Esophagus mucosa (tissue), 1 donor: ENCODE data around the gene CAMK1D. TPM values are rescaled to one million over a fixed set of nuclear protein-coding genes. Genes with fewer than 3 reads are reported as not detected.

Experiments
- ATAC-seq: fragments of 200-7000 bp; cut with Tn5 transposase; one replicate; pipeline ENCODE4 v1.9.1; 2020
- total RNA-seq: library from RNA; stranded (reverse); gene quantifications from one replicate; pipeline ENCODE4 v1.2.4, GENCODE V29; 2023
- donor health status: DM: yes; HTN: yes; CAD: no.

Gene CAMK1D
- total RNA-seq, 1 donor from 2014 or later, result 10.7 TPM

- ATAC-seq, result no peak
Measured at GRCh38 chr10:12774204-12774894, 425.0 kb downstream of the CAMK1D start.

DNA sequence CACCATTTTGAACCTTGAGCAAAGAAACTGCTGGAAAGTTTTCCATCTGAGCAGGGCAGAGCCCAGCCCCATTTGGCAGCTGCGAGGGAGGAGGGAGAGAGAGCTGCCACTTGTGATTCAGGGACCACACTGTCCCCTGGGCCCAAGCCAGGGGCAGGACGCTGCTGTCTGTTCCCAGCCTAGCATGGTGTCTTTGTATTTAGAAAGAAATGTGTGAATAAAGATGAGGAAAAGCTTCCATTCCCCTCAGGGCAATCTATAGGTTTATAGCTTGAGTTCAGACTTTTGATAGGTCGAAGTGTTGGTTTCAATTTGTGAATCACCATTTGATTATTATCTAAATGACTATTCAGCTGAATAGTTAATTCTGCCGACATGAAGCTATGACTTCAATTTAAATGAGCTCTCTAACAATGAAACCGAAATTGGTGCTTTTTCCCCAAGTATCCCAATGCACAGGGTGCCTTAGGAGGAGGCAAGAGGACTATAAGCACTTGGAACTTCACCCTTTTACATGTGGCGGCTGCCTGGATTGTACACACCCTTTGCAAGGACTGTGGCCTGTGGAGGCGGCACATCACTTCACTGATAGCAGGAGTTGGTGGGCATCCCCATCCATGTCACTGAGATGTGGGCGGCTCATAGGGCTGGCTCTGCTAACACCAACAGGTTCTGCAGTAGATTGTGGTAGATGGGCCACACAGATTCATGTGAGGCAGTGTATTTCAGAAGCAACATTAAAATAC, 428.7 kb downstream of the CAMK1D start:
- no peak for ATAC-seq

GRCh38 chr10:12780634-12781601, 431.6 kb downstream of the CAMK1D start:
- no peak for ATAC-seq

GRCh38 chr10:12781976-12782375, 432.6 kb downstream of the CAMK1D start:
- ATAC-seq, result no peak

DNA sequence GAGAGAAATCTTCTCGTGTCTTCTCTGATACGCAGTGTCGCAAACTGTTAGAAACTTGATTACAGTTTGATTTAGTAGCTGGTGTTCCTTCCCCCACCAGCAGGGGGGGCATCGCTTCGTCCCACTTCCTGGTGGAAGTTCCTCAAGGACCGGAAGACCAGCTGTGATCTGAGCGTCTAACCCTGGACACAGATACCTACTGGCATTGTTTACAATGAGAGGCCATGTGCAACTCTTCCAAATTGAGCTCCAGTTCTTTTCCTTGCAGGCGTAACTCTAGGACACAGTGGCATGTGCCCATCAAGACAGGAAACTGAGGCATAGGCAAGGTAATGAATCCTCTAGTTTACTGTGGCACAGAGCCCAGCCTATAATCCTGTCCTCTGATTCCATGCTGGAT, 433.2 kb downstream of the CAMK1D start:
- no peak for ATAC-seq

- peak; percentile 27 for ATAC-seq
Measured at GRCh38 chr10:12783293-12783692, 433.9 kb downstream of the CAMK1D start.

DNA sequence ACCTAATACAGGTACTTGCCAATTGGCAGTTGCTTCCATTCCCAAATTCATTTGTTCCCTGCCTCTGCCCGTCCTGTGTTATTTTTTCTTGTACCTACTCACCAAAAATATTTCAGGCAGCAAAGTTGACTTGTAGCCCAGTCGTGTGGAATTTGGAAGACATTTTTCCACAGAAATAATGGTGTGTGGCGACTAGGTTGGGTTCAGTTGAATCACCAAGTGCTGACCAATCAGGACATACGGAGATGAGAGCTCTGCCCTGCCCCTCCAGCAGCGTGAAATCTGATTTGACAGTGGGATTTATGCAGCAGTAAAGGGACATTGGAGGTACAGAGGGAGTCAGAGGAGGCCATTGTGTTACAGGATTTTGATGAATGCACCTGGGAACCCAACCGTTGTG, 435.3 kb downstream of the CAMK1D start:
- no peak for ATAC-seq

GRCh38 chr10:12785415-12785831, 436.1 kb downstream of the CAMK1D start:
- ATAC-seq, result peak; percentile 79

DNA sequence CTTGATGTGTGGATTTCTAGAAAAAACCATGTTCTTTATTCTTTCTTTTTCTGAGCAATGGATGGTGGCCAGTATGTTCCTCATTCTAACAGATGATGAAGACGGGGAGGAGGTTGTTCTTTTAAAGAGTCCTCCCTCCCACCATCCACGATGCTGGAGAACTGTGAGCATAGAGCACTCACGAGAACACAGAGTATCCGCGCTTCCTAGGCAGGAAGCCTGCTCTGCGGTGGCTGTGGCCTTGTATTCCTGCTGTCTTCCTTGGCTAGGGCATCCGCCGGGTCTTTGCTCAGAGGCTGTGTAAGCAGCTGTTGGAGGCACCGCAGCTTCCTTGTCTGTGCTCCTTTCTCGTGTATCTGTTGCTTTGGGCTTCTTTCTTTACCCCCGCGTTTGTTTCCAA, 437.9 kb downstream of the CAMK1D start:
- ATAC-seq, result no peak

- no peak for ATAC-seq
Measured at GRCh38 chr10:12788277-12788676, 438.9 kb downstream of the CAMK1D start.

- ATAC-seq, result no peak
Measured at GRCh38 chr10:12790270-12790669, 440.9 kb downstream of the CAMK1D start.

GRCh38 chr10:12791728-12792127, 442.4 kb downstream of the CAMK1D start:
- ATAC-seq, result no peak

- ATAC-seq, result no peak
Measured at GRCh38 chr10:12792889-12793556, 443.7 kb downstream of the CAMK1D start.

- no peak for ATAC-seq
Measured at GRCh38 chr10:12795315-12796110, 446.2 kb downstream of the CAMK1D start.

DNA sequence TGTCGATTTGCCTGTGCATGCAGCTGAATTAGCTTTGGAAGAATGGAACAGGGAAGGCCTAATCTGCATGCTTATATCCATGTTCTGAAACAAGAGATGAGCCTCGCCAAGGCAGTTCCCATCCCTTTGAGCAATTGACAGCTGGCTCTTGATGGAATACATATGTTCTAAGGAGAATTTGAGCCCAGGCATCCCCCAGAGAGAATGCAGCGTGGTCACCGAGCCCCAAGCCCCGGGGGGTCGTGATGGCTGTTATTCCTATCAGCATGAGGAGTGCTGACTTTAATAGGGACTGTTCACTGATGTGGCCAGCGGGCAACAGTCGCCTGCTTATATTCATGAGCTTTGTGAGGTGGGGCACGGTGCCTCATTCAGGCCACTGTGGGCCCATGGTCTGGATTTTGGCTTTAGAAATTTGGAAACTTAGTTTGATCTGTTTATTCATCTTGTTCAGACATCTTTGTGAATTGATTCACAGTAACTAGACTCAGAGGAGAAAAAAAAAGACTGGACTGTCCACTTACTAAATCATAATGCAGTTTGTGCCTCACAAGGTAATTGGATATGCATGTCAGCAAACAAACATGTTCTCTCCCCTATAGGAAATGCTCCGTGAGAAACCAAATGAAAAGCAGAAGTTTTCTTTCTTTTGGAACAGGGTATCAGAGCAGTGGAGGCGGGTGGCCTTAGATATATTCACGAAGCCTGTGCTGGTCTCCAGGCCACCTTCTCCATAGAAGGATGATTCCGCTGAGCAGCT, 447.2 kb downstream of the CAMK1D start:
- ATAC-seq, result no peak

- ATAC-seq, result no peak
Measured at GRCh38 chr10:12797471-12798262, 448.3 kb downstream of the CAMK1D start.

DNA sequence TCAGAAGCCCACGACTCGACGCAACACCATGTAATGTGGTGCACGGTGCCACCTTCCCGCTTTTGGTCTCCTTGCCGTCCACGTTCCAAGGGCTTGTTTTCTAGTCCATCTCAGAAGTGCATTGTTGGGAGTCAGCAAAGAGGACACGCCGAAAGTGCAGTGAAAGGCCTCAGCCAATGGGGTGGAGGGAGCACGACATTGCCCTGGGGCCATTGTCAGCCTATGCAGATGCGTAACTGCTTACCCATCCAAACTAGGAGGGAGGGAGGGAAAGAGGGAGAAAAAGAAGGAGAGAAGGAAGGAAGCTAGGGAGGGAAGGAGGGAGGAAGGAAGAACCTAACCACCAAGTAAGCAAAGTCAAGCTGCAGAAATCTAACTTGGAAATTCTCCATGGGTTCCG, 449.8 kb downstream of the CAMK1D start:
- no peak for ATAC-seq

- no peak for ATAC-seq
Measured at GRCh38 chr10:12799714-12800113, 450.4 kb downstream of the CAMK1D start.

- no peak for ATAC-seq
Measured at GRCh38 chr10:12800302-12800701, 451.0 kb downstream of the CAMK1D start.
